Glutamatergic neuron (in vitro differentiated cells): ENCODE data around the gene LPA. TPM values are rescaled to one million over a fixed set of nuclear protein-coding genes. Genes with fewer than 3 reads are reported as not detected.
"Not testable (repeated sequence)": the region's sequence is repeated elsewhere in the genome, so short reads cannot be mapped to it uniquely, and the experiment has no call there.

Experiments
- DNase-seq: peaks from one replicate; pipeline ENCODE4 v3.0.0; 2022
- H3K27ac Mint-ChIP-seq: one replicate; pipeline ENCODE4 v1.8.0; 2020; ENCODE audit warnings: mild to moderate bottlenecking, mixed read lengths, inconsistent platforms; ENCODE audit not compliant: unreplicated experiment
- H3K27me3 Mint-ChIP-seq: one replicate; pipeline ENCODE4 v1.8.0; 2020; ENCODE audit warnings: mild to moderate bottlenecking, moderate library complexity, mixed read lengths, inconsistent platforms; ENCODE audit not compliant: unreplicated experiment
- H3K36me3 Mint-ChIP-seq: one replicate; pipeline ENCODE4 v1.8.0; 2020; ENCODE audit warnings: mild to moderate bottlenecking, mixed read lengths, inconsistent platforms; ENCODE audit not compliant: unreplicated experiment
- H3K4me1 Mint-ChIP-seq: one replicate; pipeline ENCODE4 v1.8.0; 2020; ENCODE audit warnings: mild to moderate bottlenecking, low read depth, mixed read lengths, inconsistent platforms; ENCODE audit not compliant: unreplicated experiment
- H3K4me3 Mint-ChIP-seq: one replicate; pipeline ENCODE4 v1.8.0; 2020; ENCODE audit warnings: mild to moderate bottlenecking, mixed read lengths, inconsistent platforms; ENCODE audit not compliant: unreplicated experiment
- H3K9me3 Mint-ChIP-seq: one replicate; pipeline ENCODE4 v1.8.0; 2020; ENCODE audit warnings: mild to moderate bottlenecking, moderate library complexity, mixed read lengths, inconsistent platforms; ENCODE audit not compliant: unreplicated experiment
- CTCF ChIP-seq: fragments of 200-600 bp; sonication (generic); IDR thresholded peaks from one replicate; pipeline ENCODE4 v1.5.0; 2021; ENCODE audit not compliant: partially characterized antibody, unreplicated experiment
- long read RNA-seq: library from polyadenylated mRNA; unstranded; transcript quantifications from one replicate; pipeline ENCODE4 v2.0.0, GENCODE V29; 2020; ENCODE audit not compliant: unreplicated experiment
- total RNA-seq: library from RNA; stranded (reverse); fragmentation: NEBNext Ultra II Directional; extraction: Animal tissue kit (Norgen Biotek cat#: 25700); gene quantifications from one replicate; pipeline ENCODE4 v1.2.1, GENCODE V29; 2021; ENCODE audit not compliant: unreplicated experiment

The LPA gene
- 1.9 TPM for total RNA-seq
- long read RNA-seq, result 0 reads

- H3K9me3 Mint-ChIP-seq, H3K4me3 Mint-ChIP-seq, H3K27ac Mint-ChIP-seq, H3K4me1 Mint-ChIP-seq, H3K27me3 Mint-ChIP-seq, H3K36me3 Mint-ChIP-seq, DNase-seq: not testable (repeated sequence)
Measured at GRCh38 chr6:160664198-160664597, at the start of gene LPA. Gene LPA (minus strand): TSS chr6:160664275. CDS start chr6:160664214, 61 bp downstream.

GRCh38 chr6:160708993-160709392 is 44.9 kb upstream of the LPA start:
- H3K4me3 Mint-ChIP-seq, H3K27ac Mint-ChIP-seq, H3K27me3 Mint-ChIP-seq, DNase-seq, H3K9me3 Mint-ChIP-seq, H3K4me1 Mint-ChIP-seq, H3K36me3 Mint-ChIP-seq: not testable (repeated sequence)

GRCh38 chr6:160704688-160705087 is 40.6 kb upstream of the LPA start:
- not testable (repeated sequence) for DNase-seq, H3K9me3 Mint-ChIP-seq, H3K4me1 Mint-ChIP-seq, H3K36me3 Mint-ChIP-seq, H3K27me3 Mint-ChIP-seq, H3K4me3 Mint-ChIP-seq, H3K27ac Mint-ChIP-seq

GRCh38 chr6:160701918-160702680 is 38.0 kb upstream of the LPA start, which contains the start of gene PLG:
Gene PLG (plus strand): TSS chr6:160702244. CDS start chr6:160702305, 61 bp downstream.
- H3K36me3 Mint-ChIP-seq, H3K9me3 Mint-ChIP-seq, DNase-seq, H3K4me1 Mint-ChIP-seq, H3K27me3 Mint-ChIP-seq, H3K4me3 Mint-ChIP-seq, H3K27ac Mint-ChIP-seq: not testable (repeated sequence)

GRCh38 chr6:160697826-160698225 is 33.8 kb upstream of the LPA start:
- no peak overlapping the region for H3K4me3 Mint-ChIP-seq
- DNase-seq, result no peak

GRCh38 chr6:160696884-160697283 is 32.8 kb upstream of the LPA start:
- H3K4me1 Mint-ChIP-seq, H3K36me3 Mint-ChIP-seq, H3K27ac Mint-ChIP-seq, H3K4me3 Mint-ChIP-seq, H3K27me3 Mint-ChIP-seq, H3K9me3 Mint-ChIP-seq, DNase-seq: not testable (repeated sequence)

More at GRCh38 chr6:160697826-160698225, 33.8 kb upstream of the LPA start:
- H3K27ac Mint-ChIP-seq, result no peak overlapping the region
- peaks cover 3% of the 10 kb centered on the region for H3K9me3 Mint-ChIP-seq
- H3K36me3 Mint-ChIP-seq, result no peaks in the 10 kb centered on the region
- no peak for TF ChIP-seq CTCF
- H3K27me3 Mint-ChIP-seq, result peaks cover 6% of the 10 kb centered on the region
- no peaks in the 10 kb centered on the region for H3K4me1 Mint-ChIP-seq

- H3K27me3 Mint-ChIP-seq, DNase-seq, H3K27ac Mint-ChIP-seq, H3K4me1 Mint-ChIP-seq, H3K4me3 Mint-ChIP-seq, H3K9me3 Mint-ChIP-seq, H3K36me3 Mint-ChIP-seq: not testable (repeated sequence)
Measured at GRCh38 chr6:160695622-160696021, 31.5 kb upstream of the LPA start.

- not testable (repeated sequence) for H3K9me3 Mint-ChIP-seq, H3K36me3 Mint-ChIP-seq, H3K27ac Mint-ChIP-seq, H3K4me1 Mint-ChIP-seq, H3K4me3 Mint-ChIP-seq, DNase-seq, H3K27me3 Mint-ChIP-seq
Measured at GRCh38 chr6:160695025-160695424, 30.9 kb upstream of the LPA start.
